ENCODE data around the gene TOM1L2.

DNA sequence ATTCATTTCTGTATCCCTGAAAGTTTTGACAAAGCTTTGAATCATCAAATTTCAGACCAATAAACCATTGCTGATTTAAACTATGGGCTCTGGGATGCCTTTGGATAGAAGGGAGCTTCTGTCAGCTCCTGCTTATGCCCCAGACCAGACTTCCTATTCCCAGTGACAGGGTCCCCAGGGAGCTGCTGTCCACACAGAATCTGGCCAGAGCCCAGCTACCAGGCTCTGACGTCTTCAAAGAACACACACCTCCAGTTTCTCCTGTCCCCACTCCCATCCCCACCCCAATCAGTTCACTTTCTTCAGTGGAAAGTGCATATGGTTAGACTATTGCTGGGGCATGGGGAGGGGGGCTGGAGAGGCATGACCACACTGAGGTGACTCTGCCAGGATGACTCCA, 83.8 kb downstream of the TOM1L2 start:
- TF ChIP-seq POLR2A (IDR thresholded peaks at IDR 0.05), result no peak
- TF ChIP-seq, protein P1, sequence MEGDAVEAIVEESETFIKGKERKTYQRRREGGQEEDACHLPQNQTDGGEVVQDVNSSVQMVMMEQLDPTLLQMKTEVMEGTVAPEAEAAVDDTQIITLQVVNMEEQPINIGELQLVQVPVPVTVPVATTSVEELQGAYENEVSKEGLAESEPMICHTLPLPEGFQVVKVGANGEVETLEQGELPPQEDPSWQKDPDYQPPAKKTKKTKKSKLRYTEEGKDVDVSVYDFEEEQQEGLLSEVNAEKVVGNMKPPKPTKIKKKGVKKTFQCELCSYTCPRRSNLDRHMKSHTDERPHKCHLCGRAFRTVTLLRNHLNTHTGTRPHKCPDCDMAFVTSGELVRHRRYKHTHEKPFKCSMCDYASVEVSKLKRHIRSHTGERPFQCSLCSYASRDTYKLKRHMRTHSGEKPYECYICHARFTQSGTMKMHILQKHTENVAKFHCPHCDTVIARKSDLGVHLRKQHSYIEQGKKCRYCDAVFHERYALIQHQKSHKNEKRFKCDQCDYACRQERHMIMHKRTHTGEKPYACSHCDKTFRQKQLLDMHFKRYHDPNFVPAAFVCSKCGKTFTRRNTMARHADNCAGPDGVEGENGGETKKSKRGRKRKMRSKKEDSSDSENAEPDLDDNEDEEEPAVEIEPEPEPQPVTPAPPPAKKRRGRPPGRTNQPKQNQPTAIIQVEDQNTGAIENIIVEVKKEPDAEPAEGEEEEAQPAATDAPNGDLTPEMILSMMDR (IDR thresholded peaks at IDR 0.05), result no peak
